HG02571 (cell line): ENCODE measurements around the gene ZNF334.

Experiments used
- ATAC-seq: cut with Tn5 transposase; IDR thresholded peaks from one replicate; pipeline ENCODE4 v1.9.1; 2021; ENCODE audit warnings: mild to moderate bottlenecking, moderate library complexity; ENCODE audit not compliant: unreplicated experiment

The ZNF334 gene

DNA sequence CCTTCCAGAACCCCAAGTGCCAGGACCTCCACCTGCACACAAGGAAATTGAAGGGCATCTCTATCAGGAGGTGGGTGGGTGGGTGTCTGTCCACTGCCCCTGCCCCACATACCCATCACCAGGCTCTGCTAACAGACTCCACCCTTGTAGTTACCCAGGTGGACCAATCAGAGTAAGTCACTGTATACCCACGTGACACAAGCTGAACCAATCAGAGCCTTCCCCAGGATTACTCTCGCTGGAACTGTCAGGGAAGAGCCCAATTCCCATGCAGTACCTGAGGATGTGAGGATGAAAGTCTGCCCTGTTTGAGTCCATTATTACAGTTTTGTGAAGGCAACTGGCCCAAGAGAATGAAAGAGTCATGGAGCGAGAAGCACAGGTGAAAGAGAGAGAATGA is 32.9 kb upstream of the ZNF334 start:
- no peak for ATAC-seq

DNA sequence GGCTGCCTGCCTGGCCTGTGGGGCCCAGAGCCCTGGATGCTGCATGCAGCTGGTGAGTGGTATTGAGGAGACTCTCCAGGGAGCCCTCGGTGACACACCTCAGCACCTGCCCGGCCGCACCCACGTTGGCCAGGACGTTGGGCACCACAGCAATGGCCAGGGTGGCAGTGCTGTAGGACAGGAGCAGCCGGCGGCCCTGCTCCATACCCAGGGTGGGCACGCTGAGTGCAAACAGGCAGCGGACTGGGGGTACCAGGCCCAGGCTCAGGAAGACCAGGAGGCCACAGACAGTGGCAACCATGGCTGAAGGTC is 32.4 kb upstream of the ZNF334 start:
- no peak for ATAC-seq

DNA sequence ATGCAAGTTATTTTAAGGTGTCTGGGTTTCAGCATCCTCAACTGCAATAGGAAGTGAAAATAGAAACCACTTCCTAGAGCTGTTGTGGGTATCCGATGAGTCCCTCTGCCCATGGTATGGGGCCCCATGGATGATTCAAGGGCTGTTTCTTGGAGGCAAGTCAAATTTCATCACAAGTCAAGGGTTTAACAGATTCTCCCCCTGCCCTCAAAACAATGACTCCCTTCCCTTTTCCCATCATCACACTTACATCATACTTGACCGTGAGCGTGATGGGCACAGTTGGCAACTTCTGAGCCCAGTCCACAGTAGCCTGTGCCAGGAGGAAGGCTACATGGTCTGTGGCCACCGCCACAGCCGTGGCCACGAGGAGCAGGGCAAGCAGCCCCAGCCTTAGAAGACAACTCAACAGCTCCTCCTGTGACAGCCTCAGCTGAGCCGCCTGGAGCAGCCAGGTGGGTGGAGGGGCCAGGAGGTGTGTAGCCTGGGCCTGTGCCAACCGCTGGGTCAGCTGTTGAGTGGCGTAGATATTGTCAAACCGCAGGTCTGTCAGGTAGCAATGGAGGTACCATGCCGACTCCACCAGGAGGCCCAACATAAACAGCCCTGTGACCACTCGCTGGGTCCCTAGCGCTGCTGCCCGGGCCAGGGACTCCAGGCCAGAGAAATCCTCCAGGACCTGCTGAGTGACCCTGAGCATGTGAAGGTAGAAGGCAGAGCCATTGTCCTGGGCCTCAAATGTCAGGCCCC is 31.9 kb upstream of the ZNF334 start:
- no peak for ATAC-seq

DNA sequence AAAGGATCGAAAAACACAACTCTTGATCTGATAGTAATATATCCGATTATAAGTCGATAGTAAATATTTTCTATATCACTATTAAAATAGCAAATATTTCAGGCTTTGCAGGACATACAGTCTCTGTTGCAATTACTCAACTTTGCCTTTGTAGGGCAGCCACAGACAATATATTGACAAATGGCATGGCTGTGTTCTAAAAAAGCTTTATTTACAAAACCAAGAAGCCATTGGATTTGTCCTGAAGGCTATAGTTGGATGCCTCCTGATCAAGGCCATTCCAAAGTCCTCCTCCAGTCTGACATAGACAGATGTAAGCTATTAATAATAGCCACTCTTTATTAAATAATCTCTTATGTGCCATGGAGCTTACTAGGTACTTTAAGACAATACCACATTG is 31.2 kb upstream of the ZNF334 start:
- no peak for ATAC-seq

DNA sequence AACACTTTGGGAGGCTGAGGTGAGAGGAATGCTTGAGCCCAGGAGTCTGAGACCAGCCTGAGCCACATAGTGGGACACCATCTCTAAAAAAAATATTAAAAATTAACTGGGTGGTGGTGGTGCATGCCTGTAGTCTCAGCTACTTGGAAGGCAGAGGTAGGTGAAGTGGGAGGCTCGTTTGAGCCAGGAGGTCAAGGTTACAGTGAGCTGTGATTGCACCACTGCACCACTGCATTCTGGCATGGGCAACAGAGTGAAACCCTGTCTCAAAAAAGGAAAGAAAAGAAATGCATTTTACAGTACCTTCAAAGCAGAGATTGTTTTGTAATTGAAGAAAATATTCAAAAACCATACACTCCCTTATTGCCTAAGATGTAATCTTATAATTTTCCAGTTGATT is 30.6 kb upstream of the ZNF334 start:
- ATAC-seq, result no peak

DNA sequence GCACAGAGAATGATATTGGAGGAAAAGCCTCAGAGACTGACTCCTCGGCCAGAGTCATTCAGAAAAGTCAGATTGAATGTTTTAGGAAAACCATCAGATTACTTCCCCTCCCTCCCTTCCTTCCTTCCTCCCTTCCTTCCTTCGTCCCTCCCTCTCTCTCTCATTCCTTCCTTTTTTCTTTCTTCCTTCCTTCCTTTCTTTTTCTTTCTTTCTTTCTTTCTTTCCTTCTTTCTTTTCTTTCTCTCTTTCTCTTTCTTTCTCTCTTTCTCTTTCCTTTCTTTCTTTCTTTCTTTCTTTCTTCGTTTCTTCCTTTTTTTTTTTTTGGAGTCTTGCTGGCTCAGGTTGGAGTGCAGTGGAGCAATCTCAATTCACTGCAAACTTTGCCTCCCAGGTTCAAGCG is 29.7 kb upstream of the ZNF334 start:
- no peak for ATAC-seq

DNA sequence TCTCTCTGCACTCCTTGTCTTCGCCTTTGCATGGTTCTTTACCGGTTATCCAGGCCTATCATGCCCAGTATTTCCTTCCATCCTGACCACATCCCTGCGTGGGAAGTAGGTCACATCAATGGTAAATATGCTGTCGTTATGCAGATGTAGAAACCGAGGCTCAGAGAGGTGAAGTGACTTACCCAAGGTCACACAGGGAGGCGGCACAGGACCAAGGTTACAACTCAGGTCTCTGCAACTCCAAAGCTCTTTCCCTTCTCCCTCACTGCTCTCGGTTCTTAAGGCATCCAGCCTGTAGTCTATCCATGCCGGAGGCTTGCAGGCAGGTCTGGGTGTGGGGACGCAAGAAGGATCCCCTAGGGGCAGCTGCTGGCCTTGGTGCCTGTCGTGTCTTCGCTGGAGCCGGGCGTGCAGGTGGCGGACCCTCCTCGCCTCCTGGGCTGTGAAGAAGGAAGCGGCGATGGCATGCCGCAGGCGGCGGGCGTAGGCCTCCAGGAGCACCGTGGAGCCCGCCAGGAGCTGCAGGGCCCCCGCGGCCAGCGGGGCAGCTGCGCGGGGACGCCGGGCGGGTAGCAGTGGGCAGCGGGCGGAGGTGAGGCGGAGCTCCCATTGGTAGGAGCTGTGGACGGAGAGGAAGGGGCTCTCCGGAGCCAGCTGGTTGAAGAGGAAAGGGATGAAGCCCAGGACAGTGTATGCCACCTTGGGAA is 28.0 kb upstream of the ZNF334 start:
- ATAC-seq, result no peak

DNA sequence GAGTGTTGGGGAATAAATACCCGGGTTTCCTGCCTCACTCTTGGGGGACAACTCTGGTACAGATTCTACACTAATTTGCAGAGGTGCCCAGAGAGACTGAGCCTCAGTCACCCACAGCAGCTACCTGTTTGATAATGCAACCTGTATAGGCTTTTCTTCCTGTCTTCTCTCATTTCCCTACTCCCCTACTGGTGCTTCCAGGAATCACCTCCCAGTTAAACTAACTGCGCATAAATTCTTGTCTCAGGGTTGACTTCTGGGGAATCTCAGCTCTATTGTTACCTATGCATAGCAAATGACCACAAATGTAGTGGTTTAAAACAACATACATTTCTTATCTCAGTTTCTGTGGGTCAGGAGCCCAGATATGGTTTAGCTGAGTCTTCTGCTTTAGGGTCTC is 25.8 kb upstream of the ZNF334 start:
- ATAC-seq, result no peak

DNA sequence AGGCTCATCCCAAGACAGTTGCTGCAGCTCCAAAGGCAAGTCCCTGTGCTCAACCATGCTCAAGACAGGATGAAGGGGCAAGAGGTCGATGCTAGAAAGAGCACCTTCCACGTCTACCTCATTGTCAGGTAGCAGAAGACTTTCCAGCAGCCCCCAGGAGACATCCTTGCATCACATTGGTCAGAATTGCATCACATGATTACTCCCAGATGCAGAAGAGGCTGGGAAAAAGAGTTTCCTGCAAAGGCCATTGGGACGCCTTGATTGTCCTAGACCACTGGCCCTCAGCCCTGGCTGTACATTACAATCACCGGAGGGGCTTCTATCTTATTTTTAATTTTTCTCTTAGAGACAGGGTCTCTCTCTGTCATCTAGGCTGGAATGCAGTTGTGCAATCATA is 17.3 kb upstream of the ZNF334 start:
- no peak for ATAC-seq

DNA sequence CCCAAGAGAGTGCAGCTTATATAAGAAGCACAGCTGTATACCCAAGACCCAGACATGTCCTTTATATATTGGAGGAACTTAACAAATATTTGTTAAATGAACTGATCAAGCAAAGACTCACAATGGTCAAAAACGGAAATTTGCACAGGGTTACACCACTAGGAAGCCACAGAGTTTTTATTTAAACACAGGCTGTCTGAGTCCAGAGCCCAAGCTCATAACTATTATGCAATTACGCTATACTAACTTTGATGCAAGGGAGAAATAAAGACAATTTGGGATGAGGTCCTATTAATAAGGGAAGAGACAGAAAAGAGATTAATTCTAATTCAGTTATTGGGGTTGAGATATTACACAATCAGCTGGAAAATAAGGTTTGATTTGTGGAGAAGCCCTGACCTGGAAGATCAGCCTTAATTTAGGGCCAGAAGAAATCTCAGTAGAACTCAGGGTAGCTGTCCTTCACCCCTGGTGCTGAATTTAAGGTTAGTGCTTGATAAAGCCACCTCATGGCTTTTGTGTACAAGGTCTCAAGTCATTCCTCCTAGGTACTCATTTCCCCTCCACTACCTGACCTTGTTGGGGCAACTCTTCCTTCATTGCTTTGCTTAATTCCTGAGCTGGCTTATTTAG is 10.5 kb upstream of the ZNF334 start:
- ATAC-seq, result no peak

DNA sequence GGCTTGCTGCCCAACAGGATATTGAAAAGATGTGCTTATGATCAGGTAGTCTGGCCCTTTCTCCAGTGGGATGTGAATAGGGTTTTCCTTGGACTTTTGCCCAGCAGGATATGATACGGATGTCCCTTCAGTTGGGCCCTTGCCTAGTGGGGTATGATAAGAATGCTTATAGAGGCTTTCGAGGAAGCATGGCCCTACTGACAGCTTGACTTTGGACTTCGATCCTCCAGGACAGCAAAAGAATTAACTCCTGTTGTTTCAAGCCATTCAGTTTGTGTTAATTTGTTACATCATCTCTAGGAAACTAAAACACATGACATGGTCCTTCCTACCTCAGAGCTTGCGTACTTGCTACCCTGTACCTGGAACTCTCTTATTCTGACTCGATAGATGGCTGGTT is 9.7 kb upstream of the ZNF334 start:
- no peak for ATAC-seq

DNA sequence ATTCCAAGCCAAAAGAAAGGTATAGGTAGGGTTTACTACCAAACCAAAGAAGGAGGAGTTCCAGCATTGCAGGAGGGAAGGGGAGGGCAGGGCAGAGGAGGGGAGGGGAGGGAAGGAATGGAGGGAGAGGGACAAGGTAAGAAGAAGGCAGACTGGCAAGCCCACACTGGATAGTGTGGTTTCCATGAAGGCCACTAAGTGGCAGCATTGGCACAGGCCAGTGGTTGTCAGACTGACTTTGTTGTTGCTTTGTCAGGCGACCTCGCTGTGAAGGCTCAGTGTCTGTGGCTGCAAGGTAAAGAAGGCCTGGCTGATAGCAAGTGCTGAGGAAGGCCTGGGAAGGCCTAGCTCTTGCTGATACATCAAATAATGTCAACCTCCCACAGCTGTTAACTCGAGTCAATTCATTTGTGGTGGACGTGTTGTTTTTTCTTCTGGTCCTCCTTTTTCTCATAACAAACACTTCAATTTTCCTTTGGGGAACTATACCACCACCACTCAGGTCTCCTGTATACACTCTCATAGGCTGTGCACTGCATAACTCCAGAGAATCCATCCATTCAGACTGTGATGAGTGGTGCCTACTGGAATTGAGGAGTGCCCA is 7.7 kb upstream of the ZNF334 start:
- ATAC-seq, result no peak

DNA sequence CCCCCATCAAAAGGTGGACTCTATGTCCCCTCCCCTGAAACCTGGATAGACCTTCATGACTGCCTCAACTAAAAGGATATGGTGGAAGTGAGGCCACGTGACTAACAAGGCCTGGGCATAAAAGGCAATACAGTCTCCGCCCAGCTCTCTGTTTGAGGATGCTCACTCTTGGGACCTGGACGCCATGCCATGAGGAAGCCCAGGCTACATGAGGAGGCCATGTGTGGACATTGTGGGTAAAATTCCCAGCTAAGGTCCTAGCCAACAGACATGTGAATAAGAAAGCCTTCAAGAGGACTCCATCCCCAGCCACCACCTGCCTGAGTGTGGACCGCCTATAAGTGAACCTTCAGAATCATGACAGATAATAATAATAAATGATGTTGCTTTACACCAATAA is 7.2 kb upstream of the ZNF334 start:
- ATAC-seq, result no peak

DNA sequence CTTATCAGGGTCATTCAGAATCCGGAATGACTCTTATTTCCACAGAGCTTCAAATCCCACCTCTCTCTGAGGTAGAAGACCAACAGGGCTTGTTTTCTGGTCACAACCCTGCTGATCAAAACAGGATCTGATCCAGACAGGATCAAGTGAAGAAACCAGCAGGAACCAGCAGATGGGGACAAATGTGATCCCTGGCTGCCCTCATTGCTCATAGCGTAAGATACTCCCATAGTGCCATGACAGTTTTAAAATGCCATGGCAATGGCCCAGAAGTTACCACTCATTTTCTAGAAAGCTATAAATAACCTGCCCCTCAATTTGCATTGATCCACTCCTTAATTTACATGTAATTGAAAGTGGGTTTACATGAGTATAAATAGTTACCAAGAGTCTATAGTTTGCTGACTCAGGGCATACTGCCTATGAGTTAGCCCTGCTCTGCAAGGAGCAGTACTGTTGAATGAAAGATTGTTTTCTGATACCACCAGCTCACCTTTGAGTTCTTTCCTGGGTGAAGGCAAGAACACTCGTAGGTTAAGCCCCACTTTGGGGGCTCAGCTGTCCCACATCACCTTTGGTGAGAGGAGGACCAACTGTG is 6.2 kb upstream of the ZNF334 start:
- no peak for ATAC-seq

DNA sequence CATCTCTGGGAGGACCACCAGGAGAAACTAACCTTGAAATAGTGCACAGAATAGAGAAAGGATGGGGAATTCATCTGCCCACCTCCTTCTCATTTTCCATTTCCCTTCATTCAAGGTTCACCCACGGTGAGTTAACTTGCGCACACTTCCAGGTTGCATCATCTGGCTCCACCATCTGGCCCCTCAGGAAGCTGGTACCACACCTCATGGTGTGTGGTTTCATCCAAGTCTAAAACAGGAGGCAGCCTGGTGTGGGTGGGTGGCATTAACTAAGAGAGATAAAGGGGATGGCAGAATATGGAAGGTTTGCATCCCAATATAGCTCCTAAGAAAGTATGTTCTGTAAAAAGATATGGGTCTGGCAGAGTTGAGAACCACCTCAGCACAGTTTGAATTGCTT is 3.8 kb downstream of the ZNF334 start:
- ATAC-seq, result no peak

DNA sequence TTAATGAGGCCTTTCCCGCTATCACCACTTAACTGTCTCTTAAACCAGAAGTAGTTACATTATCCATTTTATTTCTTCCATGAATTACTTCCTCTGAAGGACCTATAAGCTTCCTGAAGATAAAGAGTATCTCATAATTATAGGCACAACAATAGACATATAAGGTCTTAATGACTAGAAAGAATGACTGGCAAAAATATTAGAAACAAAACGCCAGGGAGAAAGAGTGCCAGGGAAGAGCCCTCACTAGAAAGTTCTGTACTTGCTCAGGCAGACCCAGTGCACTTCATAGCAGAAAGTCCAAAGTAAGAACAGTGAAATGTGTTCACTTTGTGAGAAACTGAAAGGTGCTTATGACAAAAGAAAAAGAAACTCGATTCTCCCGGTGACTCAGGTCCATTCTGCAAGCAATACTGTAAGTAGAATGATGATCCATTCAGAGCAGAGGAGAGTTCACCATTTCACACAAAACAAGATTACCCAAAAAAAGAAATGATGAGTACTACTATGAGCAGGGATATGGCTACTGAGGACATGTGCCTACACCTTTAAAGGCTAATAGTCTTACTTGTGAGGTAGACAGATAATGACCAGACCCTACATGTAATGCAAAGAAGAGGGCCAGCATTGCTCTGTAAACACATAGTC is 5.5 kb downstream of the ZNF334 start:
- no peak for ATAC-seq

DNA sequence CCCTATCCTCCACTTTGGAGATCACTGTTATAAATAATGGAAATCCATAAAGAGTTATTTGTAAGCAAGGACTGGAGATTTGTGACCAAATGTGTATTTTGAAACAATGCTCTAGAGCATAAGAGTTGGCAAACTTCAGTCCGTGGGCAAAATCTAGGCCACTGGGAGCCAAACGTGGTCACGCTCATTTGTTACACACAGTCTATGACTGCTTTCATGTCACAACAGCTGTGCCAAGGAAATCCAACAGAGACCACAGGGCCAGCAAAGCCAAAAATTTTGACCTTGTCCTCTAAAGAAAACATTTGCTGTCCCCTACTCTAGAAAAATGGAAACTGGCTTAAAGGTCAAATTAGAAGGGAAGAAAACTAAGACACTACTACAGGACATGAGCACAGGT is 7.9 kb downstream of the ZNF334 start:
- ATAC-seq, result no peak

DNA sequence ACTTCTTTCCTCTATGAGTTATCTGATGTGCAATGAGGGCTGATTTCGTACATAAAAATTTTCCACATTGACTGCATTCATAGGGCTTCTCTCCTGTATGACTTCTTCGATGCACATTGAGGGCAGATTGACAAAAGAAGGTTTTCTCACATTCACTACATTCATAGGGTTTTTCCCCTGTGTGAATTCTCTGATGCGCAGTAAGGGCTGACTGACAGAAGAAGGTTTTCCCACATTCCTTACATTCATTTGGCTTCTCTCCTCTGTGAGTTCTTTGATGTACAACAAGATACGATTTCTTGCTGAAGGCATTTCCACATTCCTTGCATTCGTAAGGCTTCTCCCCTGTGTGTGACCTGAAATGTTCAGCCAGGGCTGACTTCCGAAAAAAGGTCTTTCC is 11.4 kb downstream of the ZNF334 start:
- ATAC-seq, result no peak

DNA sequence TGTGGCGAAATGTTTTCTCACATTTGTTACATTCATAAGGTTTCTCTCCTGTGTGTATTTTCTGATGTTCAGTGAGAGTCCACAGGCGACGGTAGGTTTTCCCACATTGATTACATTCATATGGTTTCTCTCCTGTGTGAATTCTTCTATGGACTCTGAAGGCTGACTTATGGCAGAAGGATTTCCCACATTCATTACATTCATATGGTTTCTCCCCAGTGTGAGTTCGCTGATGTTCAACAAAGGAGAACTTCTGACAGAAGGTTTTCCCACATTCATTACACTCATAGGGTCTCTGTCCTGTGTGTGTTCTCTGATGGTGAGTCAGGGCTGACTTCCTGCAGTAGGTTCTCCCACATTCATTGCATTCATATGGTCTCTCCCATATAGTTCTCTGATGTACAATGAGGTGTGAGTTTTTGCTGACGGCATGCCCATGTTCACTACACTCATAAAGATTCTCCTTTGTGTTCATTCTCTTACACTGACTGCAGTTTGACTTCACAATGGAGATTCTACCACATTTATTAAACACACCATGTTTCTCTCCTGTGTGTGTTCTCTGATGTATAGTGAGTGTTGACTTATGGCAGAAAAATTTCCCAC is 11.9 kb downstream of the ZNF334 start:
- ATAC-seq, result no peak

DNA sequence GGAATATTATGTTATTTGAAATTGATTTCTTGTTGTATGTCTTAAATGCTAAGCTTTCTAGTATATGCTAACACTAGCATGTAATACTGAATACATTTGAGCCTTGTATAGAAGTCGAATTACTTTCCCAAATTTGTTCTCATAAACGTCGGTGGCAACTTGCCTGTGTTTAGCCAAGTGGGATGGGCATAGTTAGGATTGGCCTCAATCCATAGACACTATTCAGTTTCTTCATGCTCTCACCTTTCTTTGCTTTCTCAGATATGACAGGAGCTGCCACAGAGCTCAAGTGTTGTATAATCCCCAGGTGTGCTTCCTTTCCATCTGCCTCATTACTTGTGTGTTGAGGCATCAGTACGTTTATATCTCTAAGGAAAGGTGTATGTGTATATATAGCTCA is 19.3 kb downstream of the ZNF334 start:
- no peak for ATAC-seq

DNA sequence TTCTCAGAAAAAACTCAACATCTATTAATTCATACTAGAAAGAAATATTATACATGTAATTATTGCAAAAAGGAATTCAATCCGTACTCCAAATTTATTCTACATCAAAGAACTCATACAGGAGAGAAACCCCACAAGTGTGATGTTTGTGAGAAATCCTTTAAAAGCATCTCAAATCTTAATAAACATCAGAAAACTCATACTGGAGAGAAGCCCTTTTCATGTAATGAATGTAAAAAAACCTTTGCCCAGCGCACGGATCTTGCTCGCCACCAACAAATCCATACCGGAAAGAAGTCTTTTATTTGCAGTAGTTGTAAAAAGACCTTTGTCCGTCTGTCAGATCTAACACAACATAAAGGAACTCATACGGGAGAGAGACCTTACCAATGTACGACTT is 22.0 kb downstream of the ZNF334 start:
- ATAC-seq, result no peak
